Activated CD8-positive, alpha-beta memory T cell treated with anti-CD3 and anti-CD28 coated beads, Interleukin-2, amount 50 U/mL, for 24 hours (primary cell): ENCODE measurements around the gene FAM240A.
"Not testable (repeated sequence)": the region's sequence is repeated elsewhere in the genome, so short reads cannot be mapped to it uniquely, and the experiment has no call there.

Experiments used
- DNase-seq: peaks from one replicate; pipeline ENCODE4 v3.0.0-alpha.2; 2020; ENCODE audit errors: extremely low read depth

FAM240A gene

GRCh38 chr3:46586738-46587246 is 25.5 kb upstream of the FAM240A start:
- DNase-seq, result no peak

- not testable (repeated sequence) for DNase-seq
These were observed 25.1 kb upstream of the FAM240A start for GRCh38 chr3:46587268-46587667.

GRCh38 chr3:46593274-46593862 is 19.0 kb upstream of the FAM240A start:
- no peak for DNase-seq

- no peak for DNase-seq
These were observed 18.3 kb upstream of the FAM240A start for GRCh38 chr3:46593979-46594378.

- no peak for DNase-seq
These were observed 17.6 kb upstream of the FAM240A start for GRCh38 chr3:46594723-46595122.

GRCh38 chr3:46595819-46596314 is 16.5 kb upstream of the FAM240A start:
- no peak for DNase-seq

GRCh38 chr3:46599590-46599989 is 12.7 kb upstream of the FAM240A start:
- no peak for DNase-seq

- DNase-seq, result no peak
These were observed 8.8 kb upstream of the FAM240A start for GRCh38 chr3:46603446-46604046.

- DNase-seq, result no peak
These were observed 8.2 kb upstream of the FAM240A start for GRCh38 chr3:46604127-46604526.

GRCh38 chr3:46607603-46608028 is 4.7 kb upstream of the FAM240A start:
- DNase-seq, result no peak

GRCh38 chr3:46609212-46609721 is 3.1 kb upstream of the FAM240A start:
- no peak for DNase-seq

- no peak for DNase-seq
These were observed 2.2 kb upstream of the FAM240A start for GRCh38 chr3:46609944-46610722.

- DNase-seq, result no peak
These were observed 1.1 kb downstream of the FAM240A start for GRCh38 chr3:46613313-46614005.

- DNase-seq, result no peak
These were observed 2.1 kb downstream of the FAM240A start for GRCh38 chr3:46614431-46614830.

- no peak for DNase-seq
These were observed 2.9 kb downstream of the FAM240A start for GRCh38 chr3:46615050-46615775.

- no peak for DNase-seq
These were observed 3.7 kb downstream of the FAM240A start for GRCh38 chr3:46615976-46616375.

- DNase-seq, result no peak
These were observed 5.6 kb downstream of the FAM240A start for GRCh38 chr3:46617941-46618340.

GRCh38 chr3:46619845-46620778 is 7.8 kb downstream of the FAM240A start:
- DNase-seq, result no peak

GRCh38 chr3:46624533-46624932 is 12.2 kb downstream of the FAM240A start:
- DNase-seq, result no peak

GRCh38 chr3:46624975-46625490 is 12.7 kb downstream of the FAM240A start:
- DNase-seq, result no peak
